ENCODE data around the gene METTL13. TPM values are rescaled to one million over a fixed set of nuclear protein-coding genes. Genes with fewer than 3 reads are reported as not detected.

Gene METTL13
- total RNA-seq, 2 donors from 2014 or later = 19.9 to 42.7 TPM

DNA sequence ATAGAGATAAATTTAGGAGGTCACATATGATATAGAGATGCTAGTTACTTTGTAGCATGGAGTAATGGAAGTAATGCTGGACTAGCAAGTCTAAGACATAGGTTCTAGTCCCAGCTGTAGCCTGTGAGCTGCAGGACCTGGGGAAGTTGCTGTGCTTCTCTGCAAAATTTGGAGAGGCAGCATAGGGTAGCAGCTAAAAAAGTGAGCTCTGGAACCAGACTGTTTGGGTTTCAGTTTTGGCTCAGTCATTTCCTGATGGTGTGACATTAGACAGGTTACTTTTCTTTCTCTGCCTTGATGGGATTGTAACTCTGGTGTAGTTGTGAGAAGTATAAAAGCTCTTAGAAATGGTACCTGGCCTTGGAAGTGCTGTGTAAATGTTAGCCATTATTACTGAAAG, 3.3 kb downstream of the METTL13 start:
- Histone ChIP-seq H3K27me3 (no peaks in the 10 kb centered on the region), H3K9me3 (no peaks in the 10 kb centered on the region), H3K4me3 (no peak overlapping the region), H3K36me3 (peaks cover 14% of the 10 kb centered on the region), H3K9ac (ENCODE audit: low read depth in 2 of 2, low read length in 2 of 2) (no peak overlapping the region), H3K27ac (no peak overlapping the region), H3K4me1 (peaks cover 9% of the 10 kb centered on the region)
- intact Hi-C loops (cut with DNase I) = loop anchor here (5.0 to 10.0 kb wide), 2 partner anchors 42 to 140 kb away; partner anchors contain the start of gene VAMP4
- no peak for DNase-seq
- TF ChIP-seq, protein P1, sequence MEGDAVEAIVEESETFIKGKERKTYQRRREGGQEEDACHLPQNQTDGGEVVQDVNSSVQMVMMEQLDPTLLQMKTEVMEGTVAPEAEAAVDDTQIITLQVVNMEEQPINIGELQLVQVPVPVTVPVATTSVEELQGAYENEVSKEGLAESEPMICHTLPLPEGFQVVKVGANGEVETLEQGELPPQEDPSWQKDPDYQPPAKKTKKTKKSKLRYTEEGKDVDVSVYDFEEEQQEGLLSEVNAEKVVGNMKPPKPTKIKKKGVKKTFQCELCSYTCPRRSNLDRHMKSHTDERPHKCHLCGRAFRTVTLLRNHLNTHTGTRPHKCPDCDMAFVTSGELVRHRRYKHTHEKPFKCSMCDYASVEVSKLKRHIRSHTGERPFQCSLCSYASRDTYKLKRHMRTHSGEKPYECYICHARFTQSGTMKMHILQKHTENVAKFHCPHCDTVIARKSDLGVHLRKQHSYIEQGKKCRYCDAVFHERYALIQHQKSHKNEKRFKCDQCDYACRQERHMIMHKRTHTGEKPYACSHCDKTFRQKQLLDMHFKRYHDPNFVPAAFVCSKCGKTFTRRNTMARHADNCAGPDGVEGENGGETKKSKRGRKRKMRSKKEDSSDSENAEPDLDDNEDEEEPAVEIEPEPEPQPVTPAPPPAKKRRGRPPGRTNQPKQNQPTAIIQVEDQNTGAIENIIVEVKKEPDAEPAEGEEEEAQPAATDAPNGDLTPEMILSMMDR (IDR thresholded peaks at IDR 0.05) = no peak

DNA sequence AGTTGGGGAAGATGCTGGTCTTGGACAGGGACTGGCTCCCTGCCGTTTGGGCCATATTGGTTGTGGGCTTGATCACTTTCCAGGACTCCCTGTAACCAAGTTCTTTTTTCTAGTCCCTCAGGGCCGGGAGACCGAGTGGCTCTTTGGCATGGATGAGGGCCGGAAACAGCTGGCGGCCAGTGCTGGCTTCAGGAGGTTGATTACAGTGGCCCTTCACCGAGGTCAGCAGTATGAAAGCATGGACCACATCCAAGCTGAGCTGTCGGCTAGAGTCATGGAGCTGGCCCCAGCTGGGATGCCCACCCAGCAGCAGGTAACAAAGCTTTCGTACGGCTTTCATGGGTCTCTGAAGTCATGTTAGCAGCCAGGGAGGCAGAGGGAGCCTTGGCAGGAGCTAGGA, 4.3 kb downstream of the METTL13 start:
- peaks cover 23% of the 10 kb centered on the region for H3K36me3 ChIP-seq
- peaks cover 9% of the 10 kb centered on the region for H3K4me1 ChIP-seq
- DNase-seq = no peak
- no peak overlapping the region for H3K4me3 ChIP-seq
- TF ChIP-seq, protein P1 (IDR thresholded peaks at IDR 0.05) = no peak
- H3K9ac ChIP-seq (ENCODE audit: low read depth in 2 of 2, low read length in 2 of 2) = no peak overlapping the region
- no peak overlapping the region for H3K27ac ChIP-seq
- no peaks in the 10 kb centered on the region for H3K27me3 ChIP-seq
- H3K9me3 ChIP-seq = no peaks in the 10 kb centered on the region
- intact Hi-C loops (cut with DNase I) = loop anchor here (10.0 kb wide), 1 partner anchor 141 kb away; no protein-coding TSS in a partner anchor

DNA sequence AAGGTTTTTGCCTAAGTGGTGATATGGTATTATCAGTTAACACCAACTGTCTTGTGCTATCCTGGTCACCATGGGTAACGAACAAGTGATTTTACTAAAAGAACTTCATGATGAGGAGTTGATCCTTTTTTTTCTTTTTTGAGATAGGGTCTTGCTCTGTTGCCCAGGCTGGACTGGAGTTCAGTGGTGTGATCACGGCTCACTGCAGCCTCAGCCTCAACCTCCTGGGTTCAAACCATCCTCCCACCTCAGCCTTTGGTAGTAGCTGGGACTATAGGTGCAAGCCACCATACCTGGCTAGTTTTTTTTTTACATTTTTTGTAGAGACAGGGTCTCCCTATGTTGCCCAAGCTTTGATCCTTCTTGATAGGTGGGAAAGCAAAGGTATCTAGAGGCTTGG, 5.1 kb downstream of the METTL13 start:
- no peak for DNase-seq
- Histone ChIP-seq H3K4me1 (peaks cover 9% of the 10 kb centered on the region), H3K27ac (no peak overlapping the region), H3K9me3 (no peaks in the 10 kb centered on the region), H3K4me3 (no peak overlapping the region), H3K27me3 (no peaks in the 10 kb centered on the region), H3K36me3 (peaks cover 28% of the 10 kb centered on the region), H3K9ac (ENCODE audit: low read depth in 2 of 2, low read length in 2 of 2) (no peak overlapping the region)
- intact Hi-C loops (cut with DNase I) = loop anchor here (10.0 kb wide), 1 partner anchor 142 kb away; no protein-coding TSS in a partner anchor
- TF ChIP-seq, protein P1 (IDR thresholded peaks at IDR 0.05) = no peak

DNA sequence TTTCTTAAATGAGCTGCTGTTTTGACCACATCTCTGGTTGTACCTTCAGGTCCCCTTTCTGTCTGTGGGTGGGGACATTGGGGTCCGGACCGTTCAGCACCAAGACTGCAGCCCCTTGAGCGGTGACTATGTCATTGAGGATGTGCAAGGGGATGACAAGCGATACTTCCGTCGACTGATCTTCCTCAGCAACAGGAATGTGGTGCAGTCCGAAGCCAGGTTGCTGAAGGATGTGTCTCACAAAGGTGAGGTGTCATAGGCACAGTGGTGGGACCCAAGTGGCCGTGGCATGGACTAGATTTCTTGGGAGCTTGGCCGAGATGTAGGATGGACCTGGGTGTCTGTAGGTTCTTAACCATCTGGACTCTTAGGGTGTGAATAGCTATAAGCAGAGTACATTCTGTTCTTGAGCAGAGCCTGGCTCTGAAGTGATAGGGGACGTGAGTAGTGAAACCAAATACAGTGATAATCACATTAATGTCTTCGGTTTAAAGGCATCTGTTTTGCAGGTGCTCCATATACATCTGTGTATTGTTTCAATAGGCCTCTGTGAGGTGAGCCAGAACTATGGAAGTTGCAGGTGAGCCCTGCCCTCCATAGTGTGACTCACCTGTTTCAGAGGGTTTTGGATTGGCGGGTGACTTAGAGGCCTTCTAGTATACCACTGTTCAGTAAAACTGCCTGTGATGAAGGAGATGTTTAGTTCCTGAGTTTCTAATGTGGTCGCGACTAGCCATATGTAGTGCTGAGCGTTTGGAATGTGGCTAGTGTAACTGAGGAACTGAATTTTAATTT, 6.4 kb downstream of the METTL13 start:
- H3K27me3 ChIP-seq = no peaks in the 10 kb centered on the region
- H3K4me1 ChIP-seq = peaks cover 2% of the 10 kb centered on the region
- H3K36me3 ChIP-seq = peaks cover 28% of the 10 kb centered on the region
- no peak overlapping the region for H3K9ac ChIP-seq (ENCODE audit: low read depth in 2 of 2, low read length in 2 of 2)
- intact Hi-C loops (cut with DNase I) = loop anchor here (10.0 kb wide), 1 partner anchor 143 kb away; no protein-coding TSS in a partner anchor
- DNase-seq = no peak
- H3K27ac ChIP-seq = no peak overlapping the region
- TF ChIP-seq, protein P1 (IDR thresholded peaks at IDR 0.05) = no peak
- H3K9me3 ChIP-seq = no peaks in the 10 kb centered on the region
- H3K4me3 ChIP-seq = no peak overlapping the region

DNA sequence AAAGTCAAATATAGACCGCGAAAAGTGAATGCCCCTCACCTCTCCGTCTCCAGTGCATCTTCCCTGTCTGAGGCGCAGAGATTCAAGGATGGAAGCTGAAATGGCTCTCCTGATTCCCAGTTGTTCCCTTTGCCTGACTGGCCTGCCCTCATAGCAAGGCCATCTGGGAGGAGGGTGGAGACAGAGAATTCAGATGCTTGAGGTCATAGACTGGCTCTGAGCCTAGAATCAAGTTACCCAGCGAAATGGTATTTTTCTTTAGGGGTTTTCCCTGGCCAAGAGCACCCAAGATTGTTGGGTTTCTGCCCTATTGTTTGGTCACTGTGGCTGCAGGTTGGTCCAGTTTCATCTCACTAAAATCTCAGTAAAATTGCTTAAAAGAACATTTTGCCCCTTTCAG, 7.2 kb downstream of the METTL13 start:
- TF ChIP-seq, protein P1 (IDR thresholded peaks at IDR 0.05) = no peak
- intact Hi-C loops (cut with DNase I) = loop anchor here (10.0 kb wide), 1 partner anchor 144 kb away; no protein-coding TSS in a partner anchor
- Histone ChIP-seq H3K9me3 (no peaks in the 10 kb centered on the region), H3K36me3 (peaks cover 28% of the 10 kb centered on the region), H3K27ac (no peak overlapping the region), H3K27me3 (no peaks in the 10 kb centered on the region), H3K4me3 (no peak overlapping the region), H3K9ac (ENCODE audit: low read depth in 2 of 2, low read length in 2 of 2) (no peak overlapping the region), H3K4me1 (no peaks in the 10 kb centered on the region)
- DNase-seq = no peak

Measured in colonic mucosa (tissue), 4 donors.